K562 (cell line): Measurements from ENCODE around the gene TNNT1. TPM values are rescaled to one million over a fixed set of nuclear protein-coding genes. Genes with fewer than 3 reads are reported as not detected.

Experiments
- ATAC-seq: fragments of 200-7000 bp; cut with Tn5 transposase; 3 replicates; pipeline ENCODE4 v1.9.1; 2020; ENCODE audit warnings: moderate library complexity
- BruUV-seq: library from RNA; stranded (reverse); fragments of 400-500 nt; replicated peaks from 2 replicates; lab custom pipeline; 2021; lab: Mats Ljungman, UMichigan
- CTCF ChIA-PET: fragments of 300-600 bp; formaldehyde crosslinking; extraction: SDS; loops from one replicate; lab custom pipeline; 2021; ENCODE audit warnings: low intra/inter-chr PET ratio; lab: Yijun Ruan, JAX
- POLR2A ChIA-PET: fragments of 300-600, 350-650 bp; sonication (Branson Sonifier 250); formaldehyde crosslinking; extraction: SDS; loops from one replicate; lab custom pipeline; 2021; ENCODE audit warnings: antibody characterized with exemption, inconsistent platforms; lab: Yijun Ruan, JAX
- DNase-seq, 4 experiments: peaks; one replicate each; pipeline versions ENCODE4 v3.0.0 to v3.0.0-alpha.2; 2011 to 2018; ENCODE audit warnings: low spot score in 3 of 4, mixed read lengths in 3 of 4; ENCODE audit errors: extremely low read depth in 1 of 4
- FAIRE-seq: peaks from 2 replicates; lab custom pipeline; 2011; peaks lifted over from hg19 to GRCh38; lab: Jason Lieb, UNC
- H2AFZ ChIP-seq: 2 replicates; pipeline ENCODE4 v1.6.0; 2011; ENCODE audit warnings: low read depth, low read length, control low read depth, inconsistent platforms
- H3K27ac ChIP-seq: fragments of 200-600 bp; 3 replicates; pipeline ENCODE4 v1.8.0; 2011; ENCODE audit warnings: low read depth, mild to moderate bottlenecking, control low read depth, inconsistent platforms, low read length, moderate library complexity, mixed read lengths; ENCODE audit errors: extremely low read depth
- H3K27me3 ChIP-seq, 2 experiments: fragments of 300-600 bp in 1 of 2; 2 replicates in 1 of 2; 3 replicates in 1 of 2; pipeline versions ENCODE4 v1.6.0 to v1.8.0; 2011; ENCODE audit warnings: inconsistent platforms in 2 of 2, low read length in 2 of 2, mild to moderate bottlenecking in 1 of 2, mixed read lengths in 1 of 2, moderate library complexity in 1 of 2; ENCODE audit not compliant: control insufficient read depth in 2 of 2, insufficient read depth in 2 of 2
- H3K36me3 ChIP-seq: fragments of 300-600 bp; 3 replicates; pipeline ENCODE4 v1.8.0; 2011; ENCODE audit warnings: mild to moderate bottlenecking, low read length, inconsistent platforms; ENCODE audit not compliant: control insufficient read depth, insufficient read depth
- H3K4me1 ChIP-seq, 2 experiments: fragments of 200-600 bp in 1 of 2; replicated peaks in 1 of 2; 2 replicates in 1 of 2; 3 replicates in 1 of 2; pipeline versions ENCODE4 v1.5.1 to v1.8.0; 2011; ENCODE audit warnings: inconsistent platforms in 2 of 2, low read length in 2 of 2, mild to moderate bottlenecking in 1 of 2, mixed read lengths in 1 of 2, moderate library complexity in 1 of 2; ENCODE audit not compliant: control insufficient read depth in 2 of 2, insufficient read depth in 2 of 2
- H3K4me2 ChIP-seq: 2 replicates; pipeline ENCODE4 v1.6.1; 2011; ENCODE audit warnings: low read length, control low read depth, inconsistent platforms, mixed read lengths; ENCODE audit not compliant: insufficient read depth
- H3K4me3 ChIP-seq: fragments of 200-600 bp; sonication (generic), shearing (Covaris generic); 2 replicates; pipeline ENCODE4 v1.5.1; 2016; ENCODE audit warnings: control low read depth, inconsistent platforms
- H3K79me2 ChIP-seq: fragments of 200-600 bp; 3 replicates; pipeline ENCODE4 v1.8.0; 2011; ENCODE audit warnings: low read length, inconsistent platforms; ENCODE audit not compliant: control insufficient read depth, insufficient read depth
- H3K9ac ChIP-seq, 2 experiments: 2 replicates each; pipeline versions ENCODE4 v1.6.0 to v1.6.1; 2011; ENCODE audit warnings: low read depth in 2 of 2, low read length in 2 of 2, control low read depth in 1 of 2, inconsistent platforms in 1 of 2, mild to moderate bottlenecking in 1 of 2, mixed read lengths in 1 of 2; ENCODE audit not compliant: insufficient read depth in 1 of 2
- H3K9me1 ChIP-seq: one replicate; pipeline ENCODE4 v1.6.0; 2011; ENCODE audit warnings: inconsistent platforms, mild to moderate bottlenecking, low read length, moderate library complexity; ENCODE audit not compliant: control insufficient read depth, insufficient read depth
- H3K9me3 ChIP-seq: replicated peaks from 2 replicates; pipeline ENCODE4 v1.5.1; 2011; ENCODE audit warnings: low read depth, low read length, inconsistent platforms; ENCODE audit not compliant: control insufficient read depth, insufficient read depth
- H4K20me1 ChIP-seq: replicated peaks from 2 replicates; pipeline ENCODE4 v1.6.1; 2011; ENCODE audit warnings: low read length, inconsistent platforms, mixed read lengths; ENCODE audit not compliant: control insufficient read depth, insufficient read depth
- BRF1 ChIP-seq: IDR thresholded peaks from 3 replicates; pipeline ENCODE4 v1.6.1; 2011; ENCODE audit warnings: borderline replicate concordance, mild to moderate bottlenecking; ENCODE audit not compliant: insufficient read length; ENCODE audit errors: extremely low read depth
- BRF2 ChIP-seq: IDR thresholded peaks from 3 replicates; pipeline ENCODE4 v1.6.1; 2011; ENCODE audit warnings: borderline replicate concordance, mild to moderate bottlenecking; ENCODE audit not compliant: insufficient read length, insufficient read depth
- CBX1 ChIP-seq: sonication (generic); IDR thresholded peaks from 2 replicates; pipeline ENCODE4 v1.6.1; 2016; ENCODE audit warnings: antibody characterized with exemption, low read depth, mild to moderate bottlenecking
- HMGXB4 ChIP-seq: sonication (generic); formaldehyde crosslinking; IDR thresholded peaks from 2 replicates; pipeline ENCODE4 v1.8.1; 2023; ENCODE audit warnings: mild to moderate bottlenecking, missing genetic modification reagents
- IRF2 ChIP-seq: sonication (generic); formaldehyde crosslinking; IDR thresholded peaks from 2 replicates; pipeline ENCODE4 v1.8.1; 2022; ENCODE audit warnings: mild to moderate bottlenecking, missing genetic modification reagents
- JUNB ChIP-seq: fragments of 450-650 bp; formaldehyde crosslinking; conservative IDR thresholded peaks from 2 replicates; pipeline ENCODE4 v1.4.0; 2020; ENCODE audit warnings: mild to moderate bottlenecking
- OTX1 ChIP-seq: fragments of 450-650 bp; formaldehyde crosslinking; IDR thresholded peaks from 2 replicates; pipeline ENCODE4 v1.4.0; 2022; ENCODE audit warnings: mild to moderate bottlenecking
- PTTG1 ChIP-seq: fragments of 450-650 bp; IDR thresholded peaks from 2 replicates; pipeline ENCODE4 v1.6.1; 2016; ENCODE audit warnings: low read depth, mild to moderate bottlenecking, missing genetic modification characterization, missing compliant biosample characterization
- SETDB1 ChIP-seq: IDR thresholded peaks from one replicate; pipeline ENCODE4 v1.6.1; 2012; ENCODE audit warnings: low read length, control low read depth, inconsistent platforms
- SMARCA5 ChIP-seq: fragments of 450-650 bp; IDR thresholded peaks from 2 replicates; pipeline ENCODE4 v1.6.1; 2016
- STAT5A ChIP-seq: IDR thresholded peaks from 2 replicates; pipeline ENCODE4 v1.6.1; 2012; ENCODE audit warnings: low read length, inconsistent platforms, borderline replicate concordance
- TARDBP ChIP-seq: fragments of 450-650 bp; IDR thresholded peaks from 2 replicates; pipeline ENCODE4 v1.6.1; 2016
- THRA ChIP-seq: fragments of 450-650 bp; IDR thresholded peaks from 2 replicates; pipeline ENCODE4 v1.6.1; 2017; ENCODE audit warnings: mild to moderate bottlenecking, moderate library complexity
- ZNF311 ChIP-seq: fragments of 250-450 bp; sonication (Bioruptor Pico); IDR thresholded peaks from 2 replicates; pipeline ENCODE4 v1.4.0; 2020; ENCODE audit warnings: mild to moderate bottlenecking, moderate library complexity
- WGBS: fragments of 100-300 bp; shearing (Covaris generic); methylation state at CpG from one replicate; pipeline ENCODE4 v1.1.6; 2016; ENCODE audit warnings: low coverage, mixed read lengths; ENCODE audit not compliant: insufficient coverage; ENCODE audit errors: missing lambda C conversion rate; 5-methylcytosine and 5-hydroxymethylcytosine counted together
- in situ Hi-C: fragments of 300-500 bp; cut with MboI; formaldehyde crosslinking; loops from 4 replicates; pipeline ENCODE4 v1.15.0; 2018; ENCODE audit warnings: inconsistent platforms, mixed read lengths
- intact Hi-C: fragments of 100-400 bp; cut with micrococcal nuclease; formaldehyde crosslinking; loops from 2 replicates; pipeline ENCODE4 v1.14.2; 2022
- polyA plus RNA-seq, 8 experiments: library from polyadenylated mRNA; depleted of rRNA in 4 of 8; stranded (reverse) in 5 of 8; unstranded in 3 of 8; fragments of >200 nt; fragmentation: Nextera tagmentation in 2 of 8; fragmentation: Illumina TruSeq in 1 of 8; extraction: Ambion mirVana in 2 of 8; extraction: Trizol in 1 of 8; gene quantifications; 2 replicates each; pipeline versions ENCODE4 v1.2.1 to v1.2.3, GENCODE V29; 2011 to 2014; ENCODE audit warnings: inconsistent platforms in 1 of 8, missing spikeins in 1 of 8
- total RNA-seq, 7 experiments: library from RNA; depleted of rRNA in 6 of 7; stranded (reverse); fragments of >200 nt in 6 of 7; fragmentation: Illumina TruSeq in 2 of 7; extraction: Trizol in 2 of 7; gene quantifications; 2 replicates each; pipeline versions ENCODE4 v1.2.1 to v1.2.3, GENCODE V29; 2011 to 2021; ENCODE audit warnings: low replicate concordance in 1 of 7
- TF ChIP-seq, protein P1 (sequence below), 2 experiments: fragments of 450-650 bp; IDR thresholded peaks; 2 replicates each; pipeline ENCODE4 v1.6.1; 2016
- TF ChIP-seq, protein P2 (sequence below): fragments of 250-450 bp; sonication (Bioruptor Pico); IDR thresholded peaks from 2 replicates; pipeline ENCODE4 v1.5.0; 2021

The TNNT1 gene
- total and polyA plus RNA-seq, 9 of the 15 experiments (the other 6 are each of a cell fraction or from before 2014, with no cell fraction given), result 31.8 to 390 (median 227) TPM

- intact Hi-C loops (no loop called here), in situ Hi-C loops (no loop called here)
- Histone ChIP-seq H4K20me1 (peaks cover 4% of the 10 kb centered on the region; the same call in 1 of the 2 replicates), H3K4me2 (no peak overlapping the region), H3K9me3 (no peaks in the 10 kb centered on the region), H3K79me2 (no peaks in the 10 kb centered on the region), H3K27ac (no peak overlapping the region), H3K9ac (no peak overlapping the region; a peak in 1 of 4 replicates), H3K4me1 (peaks cover 0 to 61% of the 10 kb centered on the region in 2 experiments; a peak in 3 of 5 replicates), H3K9me1 (no peaks in the 10 kb centered on the region), H3K36me3 (peaks cover 70% of the 10 kb centered on the region; the same call in 2 of the 3 replicates), H2AFZ (no peak overlapping the region), H3K27me3 (no peaks in the 10 kb centered on the region), H3K4me3 (no peak overlapping the region)
- ATAC-seq (no peak), FAIRE-seq (no peak), DNase-seq (no peak)
- ChIA-PET POLR2A (interaction anchor here (0.6 to 0.8 kb wide), 2 partner anchors 11 to 653 kb away, joined by 6 read pairs; no protein-coding TSS in a partner anchor), CTCF (no interaction called here)
- WGBS, result 92% methylated on average over 23 of the region's 32 CpGs
- BruUV-seq, result TSS peak; percentile 77
- no peak for TF ChIP-seq BRF1
- TF ChIP-seq CBX1, result no peak
- TF ChIP-seq, protein P1, sequence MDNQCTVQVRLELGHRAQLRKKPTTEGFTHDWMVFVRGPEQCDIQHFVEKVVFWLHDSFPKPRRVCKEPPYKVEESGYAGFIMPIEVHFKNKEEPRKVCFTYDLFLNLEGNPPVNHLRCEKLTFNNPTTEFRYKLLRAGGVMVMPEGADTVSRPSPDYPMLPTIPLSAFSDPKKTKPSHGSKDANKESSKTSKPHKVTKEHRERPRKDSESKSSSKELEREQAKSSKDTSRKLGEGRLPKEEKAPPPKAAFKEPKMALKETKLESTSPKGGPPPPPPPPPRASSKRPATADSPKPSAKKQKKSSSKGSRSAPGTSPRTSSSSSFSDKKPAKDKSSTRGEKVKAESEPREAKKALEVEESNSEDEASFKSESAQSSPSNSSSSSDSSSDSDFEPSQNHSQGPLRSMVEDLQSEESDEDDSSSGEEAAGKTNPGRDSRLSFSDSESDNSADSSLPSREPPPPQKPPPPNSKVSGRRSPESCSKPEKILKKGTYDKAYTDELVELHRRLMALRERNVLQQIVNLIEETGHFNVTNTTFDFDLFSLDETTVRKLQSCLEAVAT (IDR thresholded peaks at IDR 0.05), result no peak
- TF ChIP-seq, protein P2, sequence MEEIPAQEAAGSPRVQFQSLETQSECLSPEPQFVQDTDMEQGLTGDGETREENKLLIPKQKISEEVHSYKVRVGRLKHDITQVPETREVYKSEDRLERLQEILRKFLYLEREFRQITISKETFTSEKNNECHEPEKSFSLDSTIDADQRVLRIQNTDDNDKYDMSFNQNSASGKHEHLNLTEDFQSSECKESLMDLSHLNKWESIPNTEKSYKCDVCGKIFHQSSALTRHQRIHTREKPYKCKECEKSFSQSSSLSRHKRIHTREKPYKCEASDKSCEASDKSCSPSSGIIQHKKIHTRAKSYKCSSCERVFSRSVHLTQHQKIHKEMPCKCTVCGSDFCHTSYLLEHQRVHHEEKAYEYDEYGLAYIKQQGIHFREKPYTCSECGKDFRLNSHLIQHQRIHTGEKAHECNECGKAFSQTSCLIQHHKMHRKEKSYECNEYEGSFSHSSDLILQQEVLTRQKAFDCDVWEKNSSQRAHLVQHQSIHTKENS (CRISPR knock-in tag), result no peak
- no peak for TF ChIP-seq IRF2 (CRISPR knock-in tag)
- no peak for TF ChIP-seq TARDBP
- TF ChIP-seq PTTG1 (tag), result no peak
- no peak for TF ChIP-seq SETDB1
- no peak for TF ChIP-seq ZNF311 (CRISPR knock-in tag)
- TF ChIP-seq THRA, result no peak
- TF ChIP-seq BRF2, result no peak
- no peak for TF ChIP-seq JUNB (CRISPR knock-in tag)
- TF ChIP-seq HMGXB4 (CRISPR knock-in tag), result no peak
- no peak for TF ChIP-seq SMARCA5
- TF ChIP-seq STAT5A, result no peak
- no peak for TF ChIP-seq OTX1 (CRISPR knock-in tag)
Measured at GRCh38 chr19:55091126-55091910, 57.7 kb downstream of the TNNT1 start.
